ENCODE measurements around the gene INHBC. TPM values are rescaled to one million over a fixed set of nuclear protein-coding genes. Genes with fewer than 3 reads are reported as not detected.
"Not testable (repeated sequence)": the region's sequence is repeated elsewhere in the genome, so short reads cannot be mapped to it uniquely, and the experiment has no call there.

Gene INHBC
- total and polyA plus RNA-seq, 2 donors (not counting 1 experiment from before 2014, with no cell fraction given) = 0.17 to 0.31 TPM

DNA sequence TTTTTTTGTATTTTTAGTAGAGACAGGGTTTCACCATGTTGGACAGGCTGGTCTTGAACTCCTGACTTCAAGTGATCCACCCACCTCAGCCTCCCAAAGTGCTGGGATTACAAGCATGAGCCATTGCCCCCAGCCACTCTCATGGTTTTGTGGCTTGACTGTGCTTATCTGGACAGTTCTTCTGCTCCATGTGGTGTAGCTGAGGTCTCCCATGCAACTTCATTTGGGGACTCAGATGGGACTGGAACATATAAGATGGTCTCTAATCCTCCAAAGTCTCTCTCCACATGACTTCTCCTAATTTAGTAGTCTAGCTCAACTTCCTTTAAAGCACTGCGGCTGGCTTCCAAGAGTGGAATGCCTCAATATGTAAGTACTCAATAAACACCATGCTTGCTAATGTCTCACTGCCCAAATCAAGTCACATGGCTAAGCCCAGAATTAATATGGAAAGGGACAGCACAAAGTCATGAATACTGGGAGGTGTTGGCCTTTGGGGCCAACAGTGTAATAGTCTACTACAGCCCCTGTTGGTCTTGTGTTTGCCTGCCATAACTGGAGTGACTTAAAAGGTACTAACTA lies 7.4 kb downstream of the INHBC start:
- Histone ChIP-seq H3K79me2 (ENCODE audit: control insufficient read depth, insufficient read depth, low read length) (no peaks in the 10 kb centered on the region), H3K4me1 (ENCODE audit: control insufficient read depth in 2 of 2, insufficient read depth in 2 of 2, low read length in 2 of 2) (no peaks in the 10 kb centered on the region), H3K9ac (ENCODE audit: low read length) (no peak overlapping the region), H2AFZ (ENCODE audit: insufficient read depth, low read depth, low read length, poor library complexity, severe bottlenecking) (no peak overlapping the region), H3K27ac (ENCODE audit: low read length in 2 of 2) (no peak overlapping the region), H3K36me3 (replicated peaks in 1 of 2; ENCODE audit: control extremely low read depth in 1 of 2, control insufficient read depth in 1 of 2, extremely low read depth in 1 of 2, insufficient read depth in 2 of 2, low read length in 1 of 2) (no peaks in the 10 kb centered on the region), H3K4me2 (replicated peaks; ENCODE audit: low read depth, low read length, poor library complexity, severe bottlenecking) (no peak overlapping the region), H3K27me3 (replicated peaks in 1 of 4; ENCODE audit: control extremely low read depth in 1 of 4, control insufficient read depth in 3 of 4, insufficient read depth in 4 of 4, low read length in 3 of 4) (no peaks in the 10 kb centered on the region), H4K20me1 (ENCODE audit: control insufficient read depth, insufficient read depth, low read length, poor library complexity, severe bottlenecking) (no peaks in the 10 kb centered on the region), H3K9me3 (ENCODE audit: control extremely low read depth in 1 of 3, control insufficient read depth in 2 of 3, insufficient read depth in 1 of 3, low read length in 2 of 3) (peaks cover 1 to 11% (median 7%) of the 10 kb centered on the region in 3 donors), H3K4me3 (ENCODE audit: control extremely low read depth in 1 of 5, extremely low read depth in 1 of 5, insufficient read depth in 1 of 5, low read depth in 2 of 5, low read length in 4 of 5) (no peak overlapping the region)
- no peak overlapping the region for H3K27ac Mint-ChIP-seq
- intact Hi-C loops (cut with micrococcal nuclease) = no loop called here
- H3K4me3 Mint-ChIP-seq = no peak overlapping the region
- H3K4me1 Mint-ChIP-seq = no peaks in the 10 kb centered on the region
- ATAC-seq (ENCODE audit: low read depth) (no peak), DNase-seq (no peak)
- CTCF ChIA-PET = interaction anchor here (0.7 to 1.7 kb wide), 3 partner anchors 10 to 109 kb away, joined by 3 to 7 read pairs (median 6); partner anchors contain the start of gene INHBE
- H3K27me3 Mint-ChIP-seq = peaks cover 9% of the 10 kb centered on the region
- POLR2A ChIA-PET = no interaction called here
- no peak for TF ChIP-seq EZH2 (IDR thresholded peaks at IDR 0.05; ENCODE audit: borderline replicate concordance, insufficient read depth, low read depth, low read length, poor library complexity, severe bottlenecking)
- TF ChIP-seq, protein P1, sequence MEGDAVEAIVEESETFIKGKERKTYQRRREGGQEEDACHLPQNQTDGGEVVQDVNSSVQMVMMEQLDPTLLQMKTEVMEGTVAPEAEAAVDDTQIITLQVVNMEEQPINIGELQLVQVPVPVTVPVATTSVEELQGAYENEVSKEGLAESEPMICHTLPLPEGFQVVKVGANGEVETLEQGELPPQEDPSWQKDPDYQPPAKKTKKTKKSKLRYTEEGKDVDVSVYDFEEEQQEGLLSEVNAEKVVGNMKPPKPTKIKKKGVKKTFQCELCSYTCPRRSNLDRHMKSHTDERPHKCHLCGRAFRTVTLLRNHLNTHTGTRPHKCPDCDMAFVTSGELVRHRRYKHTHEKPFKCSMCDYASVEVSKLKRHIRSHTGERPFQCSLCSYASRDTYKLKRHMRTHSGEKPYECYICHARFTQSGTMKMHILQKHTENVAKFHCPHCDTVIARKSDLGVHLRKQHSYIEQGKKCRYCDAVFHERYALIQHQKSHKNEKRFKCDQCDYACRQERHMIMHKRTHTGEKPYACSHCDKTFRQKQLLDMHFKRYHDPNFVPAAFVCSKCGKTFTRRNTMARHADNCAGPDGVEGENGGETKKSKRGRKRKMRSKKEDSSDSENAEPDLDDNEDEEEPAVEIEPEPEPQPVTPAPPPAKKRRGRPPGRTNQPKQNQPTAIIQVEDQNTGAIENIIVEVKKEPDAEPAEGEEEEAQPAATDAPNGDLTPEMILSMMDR (IDR thresholded peaks at IDR 0.05) = no peak
- H3K9me3 Mint-ChIP-seq (ENCODE audit: insufficient read depth) = peaks cover 2% of the 10 kb centered on the region
- no CpG with 5 or more reads among the region's 1 CpG for WGBS (ENCODE audit: insufficient coverage)

DNA sequence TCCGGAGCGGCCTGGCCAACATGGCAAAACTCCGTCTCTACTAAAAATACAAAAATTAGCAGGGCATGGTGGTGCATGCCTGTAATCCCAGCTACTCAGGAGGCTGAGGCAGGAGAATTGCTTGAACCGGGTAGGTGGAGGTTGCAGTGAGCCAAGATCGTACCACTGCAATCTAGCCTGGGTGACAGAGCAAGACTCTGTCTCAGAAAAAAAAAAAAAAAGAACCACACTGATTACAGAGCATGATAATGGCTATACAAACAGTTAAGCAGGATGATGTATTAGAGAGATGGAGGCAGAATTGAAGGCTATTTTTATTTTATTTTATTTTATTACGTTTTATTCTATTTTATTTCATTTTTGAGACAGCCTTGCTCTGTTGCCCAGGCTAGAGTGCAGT lies 9.8 kb downstream of the INHBC start:
- H3K4me2 ChIP-seq (replicated peaks; ENCODE audit: low read depth, low read length, poor library complexity, severe bottlenecking); H3K27me3 Mint-ChIP-seq; H3K4me3 ChIP-seq (ENCODE audit: control extremely low read depth in 1 of 5, extremely low read depth in 1 of 5, insufficient read depth in 1 of 5, low read depth in 2 of 5, low read length in 4 of 5); H3K4me1 ChIP-seq (ENCODE audit: control insufficient read depth in 2 of 2, insufficient read depth in 2 of 2, low read length in 2 of 2); H3K4me3 Mint-ChIP-seq; H3K4me1 Mint-ChIP-seq; intact Hi-C loops (cut with micrococcal nuclease); ATAC-seq (ENCODE audit: low read depth); H3K9ac ChIP-seq (ENCODE audit: low read length); H3K79me2 ChIP-seq (ENCODE audit: control insufficient read depth, insufficient read depth, low read length); H3K9me3 Mint-ChIP-seq (ENCODE audit: insufficient read depth); DNase-seq; H3K27ac ChIP-seq (ENCODE audit: low read length in 2 of 2); H3K27me3 ChIP-seq (replicated peaks in 1 of 4; ENCODE audit: control extremely low read depth in 1 of 4, control insufficient read depth in 3 of 4, insufficient read depth in 4 of 4, low read length in 3 of 4); H3K27ac Mint-ChIP-seq; POLR2A ChIA-PET; H4K20me1 ChIP-seq (ENCODE audit: control insufficient read depth, insufficient read depth, low read length, poor library complexity, severe bottlenecking); H3K36me3 ChIP-seq (replicated peaks in 1 of 2; ENCODE audit: control extremely low read depth in 1 of 2, control insufficient read depth in 1 of 2, extremely low read depth in 1 of 2, insufficient read depth in 2 of 2, low read length in 1 of 2); H2AFZ ChIP-seq (ENCODE audit: insufficient read depth, low read depth, low read length, poor library complexity, severe bottlenecking): not testable (repeated sequence)
- CTCF ChIA-PET = interaction anchor here (0.7 to 2.8 kb wide), 3 partner anchors 9 to 46 kb away, joined by 4 to 13 read pairs (median 4); partner anchors contain the start of gene INHBE
- peaks cover 1 to 11% (median 7%) of the 10 kb centered on the region in 3 donors for H3K9me3 ChIP-seq (ENCODE audit: control extremely low read depth in 1 of 3, control insufficient read depth in 2 of 3, insufficient read depth in 1 of 3, low read length in 2 of 3)
- 100% methylated on average over 2 of the region's 6 CpGs for WGBS (ENCODE audit: insufficient coverage)

Measured in B cell (primary cell).